HL-60 (cell line): ENCODE results near the gene CCT2.

Source experiments
- SPI1 ChIP-seq: IDR thresholded peaks from 2 replicates; pipeline ENCODE4 v1.6.1; 2012; ENCODE audit warnings: low read depth, mild to moderate bottlenecking, borderline replicate concordance
- TF ChIP-seq, protein P1 (sequence below): IDR thresholded peaks from one replicate; pipeline ENCODE4 v1.5.1; 2011; ENCODE audit warnings: low read length, control low read depth, inconsistent platforms; ENCODE audit not compliant: insufficient read depth

DNA sequence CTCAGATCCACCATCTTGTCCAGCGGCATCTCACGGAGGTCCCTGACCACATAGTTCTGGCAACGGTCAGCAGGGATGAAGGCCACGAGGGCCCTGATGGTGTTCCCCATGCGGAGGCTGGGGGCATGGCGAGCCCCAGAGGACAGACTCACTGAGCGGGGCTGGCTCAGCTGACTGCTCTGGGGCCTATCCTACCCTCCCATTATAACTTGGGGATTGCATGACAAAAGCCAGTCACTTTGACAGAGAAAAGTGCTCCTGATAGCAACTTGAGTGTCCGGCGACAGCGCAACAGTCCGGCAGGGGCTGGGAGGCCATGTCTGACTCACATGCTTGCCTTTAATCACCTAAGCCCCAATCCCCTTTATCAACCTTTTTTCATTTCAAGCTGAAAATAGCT lies 25.5 kb downstream of the CCT2 start, which contains the start of gene LRRC10:
- TF ChIP-seq, protein P1, sequence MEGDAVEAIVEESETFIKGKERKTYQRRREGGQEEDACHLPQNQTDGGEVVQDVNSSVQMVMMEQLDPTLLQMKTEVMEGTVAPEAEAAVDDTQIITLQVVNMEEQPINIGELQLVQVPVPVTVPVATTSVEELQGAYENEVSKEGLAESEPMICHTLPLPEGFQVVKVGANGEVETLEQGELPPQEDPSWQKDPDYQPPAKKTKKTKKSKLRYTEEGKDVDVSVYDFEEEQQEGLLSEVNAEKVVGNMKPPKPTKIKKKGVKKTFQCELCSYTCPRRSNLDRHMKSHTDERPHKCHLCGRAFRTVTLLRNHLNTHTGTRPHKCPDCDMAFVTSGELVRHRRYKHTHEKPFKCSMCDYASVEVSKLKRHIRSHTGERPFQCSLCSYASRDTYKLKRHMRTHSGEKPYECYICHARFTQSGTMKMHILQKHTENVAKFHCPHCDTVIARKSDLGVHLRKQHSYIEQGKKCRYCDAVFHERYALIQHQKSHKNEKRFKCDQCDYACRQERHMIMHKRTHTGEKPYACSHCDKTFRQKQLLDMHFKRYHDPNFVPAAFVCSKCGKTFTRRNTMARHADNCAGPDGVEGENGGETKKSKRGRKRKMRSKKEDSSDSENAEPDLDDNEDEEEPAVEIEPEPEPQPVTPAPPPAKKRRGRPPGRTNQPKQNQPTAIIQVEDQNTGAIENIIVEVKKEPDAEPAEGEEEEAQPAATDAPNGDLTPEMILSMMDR = no peak
- TF ChIP-seq SPI1 = no peak
